Stimulated activated CD4-positive, alpha-beta T cell treated with anti-CD3 and anti-CD28 coated beads, Interleukin-4, amount 100 ng/mL, for 4 hours (primary cell): ENCODE data around the gene WARS2.

Experiments
- DNase-seq, 2 experiments: peaks; one replicate each; pipeline ENCODE4 v3.0.0-alpha.2; 2020

The WARS2 gene

GRCh38 chr1:119081267-119081666 is 59.2 kb downstream of the WARS2 start:
- DNase-seq = no peak

DNA sequence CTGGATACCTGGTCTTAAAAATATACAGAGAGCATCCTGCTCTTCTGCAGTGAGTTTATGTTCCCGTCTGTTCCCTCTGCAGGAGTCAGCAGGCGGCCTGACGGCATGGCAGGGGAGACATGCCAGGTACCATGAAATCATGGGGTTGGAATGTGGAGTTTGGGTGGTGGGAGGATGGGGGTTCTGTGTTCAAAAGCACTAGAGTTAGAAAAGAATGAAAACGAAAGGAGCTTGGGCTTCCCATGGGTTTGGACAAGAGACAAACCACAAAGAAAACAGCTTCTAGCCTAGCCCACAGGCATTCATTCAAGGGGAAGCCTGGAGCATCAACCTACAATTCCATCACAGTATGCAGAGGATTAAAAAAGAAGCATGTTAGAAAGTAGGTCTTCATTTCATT is 59.9 kb downstream of the WARS2 start:
- no peak for DNase-seq

DNA sequence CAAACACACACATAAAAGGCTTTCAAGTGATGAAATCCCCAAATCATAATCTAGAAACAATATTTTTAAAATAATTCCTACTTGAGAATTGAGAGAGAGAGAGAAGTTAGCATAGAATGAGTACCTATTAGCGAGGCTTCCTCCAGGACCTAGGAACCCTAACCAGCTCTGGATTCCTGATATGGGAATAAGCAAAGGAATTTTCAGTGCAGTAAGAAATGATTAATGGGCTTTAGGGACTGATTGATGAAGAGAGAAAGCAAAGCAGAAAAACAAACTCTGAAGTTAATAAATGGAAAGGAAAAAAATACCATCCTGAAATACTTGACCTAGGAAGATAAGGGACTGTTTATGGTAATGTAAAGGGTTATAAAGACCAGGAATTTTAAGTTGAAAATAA is 60.6 kb downstream of the WARS2 start:
- DNase-seq = no peak

DNA sequence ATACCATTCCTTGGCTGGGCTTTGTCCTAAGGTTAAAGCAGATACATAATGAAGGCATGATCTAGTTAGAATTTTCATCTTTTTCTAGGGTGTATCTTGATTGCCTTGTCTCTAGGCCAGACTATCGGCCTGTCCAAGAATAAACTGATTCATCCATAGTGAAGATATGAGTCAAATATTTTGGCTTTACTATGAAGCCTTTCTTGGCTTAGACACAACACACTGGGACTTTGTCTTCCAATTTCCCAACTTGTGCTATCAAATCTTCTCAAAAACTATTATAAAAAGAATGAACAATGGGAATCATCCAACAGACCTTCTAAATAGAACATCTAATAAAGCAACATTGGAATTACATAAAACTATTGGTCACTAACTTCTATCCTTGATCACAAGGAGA is 64.8 kb downstream of the WARS2 start:
- DNase-seq = no peak

- no peak for DNase-seq
These were observed 69.1 kb downstream of the WARS2 start for GRCh38 chr1:119071321-119071720.

DNA sequence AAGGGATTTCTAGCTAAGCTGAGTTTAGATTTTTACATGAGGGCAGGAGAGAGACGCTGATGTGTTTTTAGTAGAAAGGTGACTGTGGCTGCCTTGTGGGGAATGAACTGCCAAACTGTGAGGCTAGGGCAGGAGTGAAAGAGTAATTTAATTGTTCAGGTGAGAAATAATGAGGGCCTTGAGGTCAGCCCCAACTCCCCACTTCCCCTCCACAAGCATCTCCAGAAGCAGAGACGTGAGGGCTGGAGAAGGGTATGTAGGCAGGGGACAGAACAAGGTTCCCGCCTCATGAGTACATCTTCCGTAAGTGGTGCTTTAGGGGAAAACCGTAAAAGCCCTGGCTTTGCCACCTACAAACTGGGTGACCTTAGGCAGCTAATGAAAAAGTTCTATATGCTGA is 70.8 kb downstream of the WARS2 start:
- DNase-seq = no peak

DNA sequence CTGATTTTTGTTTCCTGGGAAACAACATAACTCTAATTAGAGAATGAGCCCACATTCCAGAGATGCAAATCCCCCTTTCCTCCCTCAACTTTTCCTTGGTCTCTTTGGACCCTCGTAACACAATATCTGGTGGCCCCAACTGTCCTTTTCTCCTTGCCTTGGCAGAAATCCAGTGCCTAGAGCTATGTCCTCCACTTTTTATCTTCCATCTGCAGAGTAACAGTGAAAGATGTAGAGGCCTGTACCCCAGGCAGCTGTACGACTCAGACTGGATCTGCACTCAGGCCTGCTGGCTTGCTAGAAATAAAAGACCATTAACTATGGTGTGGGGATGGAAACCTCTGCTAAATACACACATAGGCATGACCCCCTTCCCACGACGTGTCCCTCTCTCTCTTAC is 72.0 kb downstream of the WARS2 start:
- no peak for DNase-seq

- DNase-seq = no peak
These were observed 78.8 kb downstream of the WARS2 start for GRCh38 chr1:119061700-119062099.

GRCh38 chr1:119055568-119055967 is 84.9 kb downstream of the WARS2 start:
- DNase-seq = no peak

GRCh38 chr1:119053917-119054316 is 86.5 kb downstream of the WARS2 start:
- no peak for DNase-seq

- DNase-seq = no peak
These were observed 88.2 kb downstream of the WARS2 start for GRCh38 chr1:119052267-119052666.

- no peak for DNase-seq
These were observed 91.6 kb downstream of the WARS2 start for GRCh38 chr1:119048624-119049404.

DNA sequence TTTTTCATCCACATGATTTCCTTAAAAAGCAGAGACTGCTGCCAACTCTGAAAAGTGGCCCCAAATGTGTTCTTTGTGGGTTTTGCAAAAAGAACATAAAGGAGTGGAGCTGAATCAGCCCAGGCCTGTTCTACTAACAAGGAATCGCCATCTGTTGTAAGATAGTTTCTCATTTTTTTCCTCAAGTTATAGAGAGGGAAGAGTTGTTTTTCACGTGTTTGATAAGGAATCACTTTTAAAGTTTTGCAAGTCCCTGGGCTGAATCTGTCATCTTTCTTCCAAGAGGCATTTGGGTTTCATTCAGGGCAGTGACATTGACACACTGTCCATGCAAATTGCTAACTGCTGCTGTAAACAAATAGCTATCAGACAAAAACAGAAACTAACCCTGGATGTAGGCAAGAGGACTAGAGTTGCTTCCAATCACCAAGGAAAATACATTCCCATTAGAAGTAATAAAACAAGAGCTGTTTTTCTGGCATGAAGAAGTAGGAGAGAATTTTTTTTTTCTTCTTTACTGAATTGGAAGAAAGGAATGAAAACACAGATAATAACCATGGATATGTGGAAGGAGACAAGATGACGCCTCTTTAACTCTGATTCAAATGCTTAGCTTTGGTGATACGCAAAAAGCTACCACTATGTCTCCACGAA is 93.5 kb downstream of the WARS2 start:
- no peak for DNase-seq

GRCh38 chr1:119046429-119046784 is 94.0 kb downstream of the WARS2 start:
- DNase-seq = no peak

DNA sequence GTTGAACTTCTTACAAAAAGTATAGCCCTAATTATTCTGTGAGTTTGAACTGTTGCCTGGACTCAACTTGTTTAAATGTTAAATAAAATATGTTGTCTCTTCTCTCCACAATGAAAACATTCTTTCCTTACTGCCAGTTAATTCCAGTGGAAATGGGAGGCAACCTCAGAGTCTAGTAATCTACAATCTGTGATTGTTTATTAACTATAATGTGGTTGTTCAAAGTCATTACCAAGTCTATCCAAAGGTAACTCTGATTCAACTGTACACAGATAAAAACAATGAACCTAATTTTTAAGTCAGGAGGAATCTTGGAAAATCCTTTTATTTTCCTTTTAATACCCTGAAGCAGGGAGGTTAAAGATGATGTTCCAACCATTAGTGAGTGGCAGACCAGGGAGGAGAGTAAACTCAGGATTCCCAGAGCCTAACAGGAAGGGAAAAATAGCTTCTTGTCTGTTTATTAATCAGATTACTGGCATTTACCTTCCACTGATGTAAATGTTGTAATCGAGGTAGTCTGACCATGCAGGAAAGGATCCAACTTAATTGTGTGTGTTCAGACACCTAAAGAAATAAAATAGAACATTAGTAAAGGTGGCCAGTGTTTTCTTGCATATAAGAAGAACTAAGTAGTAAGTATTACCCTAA is 95.2 kb downstream of the WARS2 start:
- DNase-seq = no peak

- DNase-seq = no peak
These were observed 99.5 kb downstream of the WARS2 start for GRCh38 chr1:119040906-119041305.

- no peak for DNase-seq
These were observed 100.0 kb downstream of the WARS2 start for GRCh38 chr1:119040489-119040888.

- DNase-seq = no peak
These were observed 102.1 kb downstream of the WARS2 start for GRCh38 chr1:119038363-119038762.

DNA sequence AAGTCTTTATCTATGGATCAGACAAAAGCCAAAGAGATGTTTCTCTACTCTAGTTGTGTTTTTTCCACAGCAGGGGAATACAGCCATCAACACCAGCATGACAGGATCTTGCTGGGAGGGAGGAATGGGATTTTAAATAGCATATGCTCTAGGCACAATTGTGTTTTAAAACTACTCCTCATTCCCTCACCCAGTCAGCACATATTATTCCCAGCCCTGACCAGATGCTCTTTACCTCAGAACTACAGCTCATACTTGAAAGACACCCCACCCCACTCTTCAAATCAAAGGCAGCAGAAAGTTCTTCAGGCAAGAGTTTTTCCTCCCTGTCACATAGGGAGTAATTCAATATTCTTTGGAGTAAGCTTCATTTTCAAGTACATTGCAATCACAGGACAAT is 106.1 kb downstream of the WARS2 start:
- no peak for DNase-seq

DNA sequence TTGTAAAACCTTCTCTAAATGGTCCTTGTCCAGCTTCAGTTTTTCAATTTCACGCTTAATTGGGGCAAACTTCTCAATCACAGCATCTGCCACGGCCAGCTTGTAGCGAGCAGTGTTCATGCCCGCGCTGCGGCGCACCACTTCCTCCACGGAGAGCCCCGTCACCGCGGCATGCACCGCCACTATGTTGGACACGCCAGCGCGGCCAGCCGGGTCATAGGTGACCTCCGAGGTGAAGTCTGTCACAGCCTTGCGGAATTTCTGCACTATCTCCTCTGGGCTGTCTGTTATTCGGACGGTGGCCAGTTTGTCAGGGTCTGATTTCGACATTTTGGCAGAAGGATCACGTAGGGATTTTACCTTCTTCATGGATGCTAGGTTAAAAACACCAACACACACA is 107.5 kb downstream of the WARS2 start:
- DNase-seq = no peak

GRCh38 chr1:119027759-119028158 is 112.7 kb downstream of the WARS2 start:
- DNase-seq = no peak

- no peak for DNase-seq
These were observed 113.5 kb downstream of the WARS2 start for GRCh38 chr1:119026956-119027355.

- no peak for DNase-seq
These were observed 124.9 kb downstream of the WARS2 start for GRCh38 chr1:119015547-119015946.

GRCh38 chr1:119012383-119012782 is 128.1 kb downstream of the WARS2 start:
- DNase-seq = no peak
